GM13976 (cell line): Measurements from ENCODE around the gene MACROD1.
"Not testable (repeated sequence)": the region's sequence is repeated elsewhere in the genome, so short reads cannot be mapped to it uniquely, and the experiment has no call there.

ENCODE experiments used
- DNase-seq: peaks from one replicate; pipeline ENCODE4 v3.0.0; 2012; ENCODE audit warnings: low spot score
- CTCF ChIP-seq: IDR thresholded peaks from 2 replicates; pipeline ENCODE4 v1.5.1; 2012; ENCODE audit warnings: borderline replicate concordance, mild to moderate bottlenecking; ENCODE audit not compliant: insufficient read depth; ENCODE audit errors: extremely low read depth, missing control alignments, control extremely low read depth
- in situ Hi-C: fragments of 300-500 bp; cut with MboI; formaldehyde crosslinking; loops from one replicate; pipeline ENCODE4 v1.12.0; 2022; ENCODE audit warnings: low sequenced_read_pairs, mixed read lengths, inconsistent platforms; ENCODE audit not compliant: unreplicated experiment

MACROD1 gene

DNA sequence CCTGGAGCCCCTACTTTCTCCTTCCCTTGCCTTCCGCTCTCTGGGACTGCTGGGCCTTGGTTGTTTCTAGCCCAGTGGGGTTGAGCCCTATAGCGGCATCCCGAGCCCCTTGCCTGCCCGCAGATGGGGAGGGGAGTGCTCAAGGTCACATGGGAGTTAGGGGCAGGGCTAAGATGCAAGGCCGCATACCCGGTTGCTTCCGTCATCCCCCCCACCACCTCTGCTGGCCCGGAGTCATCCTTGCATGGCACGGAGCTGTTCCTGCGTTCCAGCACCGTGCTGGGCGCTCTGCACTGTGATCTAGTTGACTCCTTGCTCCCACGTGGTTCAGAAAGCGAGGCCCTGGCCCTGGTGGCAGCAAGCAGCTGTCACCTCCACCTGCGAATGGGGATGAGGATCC is 112.2 kb downstream of the MACROD1 start:
- DNase-seq: no peak
- in situ Hi-C loops: no loop called here
- no peak for TF ChIP-seq CTCF

- in situ Hi-C loops: no loop called here
- TF ChIP-seq CTCF: no peak
- no peak for DNase-seq
These were observed 112.8 kb downstream of the MACROD1 start for GRCh38 chr11:64052938-64053622.

DNA sequence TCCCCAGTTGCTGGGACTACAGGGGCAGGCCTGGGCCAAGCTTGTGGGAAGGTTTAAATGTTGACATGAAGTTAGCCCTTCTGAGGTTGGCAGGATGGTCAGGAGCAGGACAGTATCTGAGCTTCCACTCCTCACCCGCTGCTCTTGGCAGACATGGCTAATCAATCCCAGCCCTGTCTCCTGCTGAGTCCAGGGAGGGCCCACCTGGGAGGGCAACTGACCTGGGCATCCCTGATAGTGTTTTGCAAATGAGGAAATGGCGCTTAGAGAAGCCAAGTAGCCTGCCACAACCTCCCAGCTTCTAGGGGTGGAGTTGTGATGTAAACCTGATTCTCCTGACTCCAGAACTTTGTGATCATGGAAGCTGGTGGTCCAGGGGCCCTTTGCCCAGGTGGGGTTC is 113.5 kb downstream of the MACROD1 start:
- no peak for TF ChIP-seq CTCF
- in situ Hi-C loops: no loop called here
- no peak for DNase-seq

GRCh38 chr11:64051297-64051696 is 114.6 kb downstream of the MACROD1 start:
- in situ Hi-C loops: no loop called here
- no peak for DNase-seq
- no peak for TF ChIP-seq CTCF

- no peak for DNase-seq
- in situ Hi-C loops: no loop called here
- TF ChIP-seq CTCF: no peak
These were observed 116.4 kb downstream of the MACROD1 start for GRCh38 chr11:64049509-64049908.

GRCh38 chr11:64048042-64048854 is 117.7 kb downstream of the MACROD1 start:
- no peak for TF ChIP-seq CTCF
- in situ Hi-C loops: no loop called here

DNA sequence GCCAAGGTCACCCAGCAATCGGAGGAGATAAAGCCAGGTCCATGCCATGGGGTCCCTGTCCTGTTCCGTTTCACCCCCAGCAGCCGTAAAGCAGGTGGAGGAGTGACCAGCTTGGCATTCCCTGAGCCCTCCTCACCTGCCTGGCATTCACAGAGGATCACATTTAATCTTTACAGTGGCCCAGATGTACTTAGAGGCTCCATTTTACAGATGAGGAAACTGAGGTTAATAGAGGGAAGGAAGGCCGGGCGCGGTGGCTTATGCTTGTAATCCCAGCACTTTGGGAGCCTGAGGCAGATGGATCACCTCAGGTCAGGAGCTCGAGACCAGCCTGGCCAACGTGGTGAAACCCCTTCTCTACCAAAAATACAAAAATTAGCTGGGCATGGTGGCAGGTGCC is 118.5 kb downstream of the MACROD1 start:
- in situ Hi-C loops, DNase-seq: not testable (repeated sequence)

More at GRCh38 chr11:64048042-64048854, 117.7 kb downstream of the MACROD1 start:
- DNase-seq: no peak
